ENCODE data around the gene PIP5K1C. TPM values are rescaled to one million over a fixed set of nuclear protein-coding genes. Genes with fewer than 3 reads are reported as not detected.

Gene PIP5K1C
- total RNA-seq, 1 donor from 2014 or later, result 65.8 TPM

- TF ChIP-seq CTCF (IDR thresholded peaks at IDR 0.05; ENCODE audit: unreplicated experiment), result no peak
- H3K27me3 Mint-ChIP-seq (ENCODE audit: unreplicated experiment), result peaks cover 10% of the 10 kb centered on the region
- peaks cover 5% of the 10 kb centered on the region for H3K36me3 Mint-ChIP-seq (ENCODE audit: low read depth, unreplicated experiment)
- no peak overlapping the region for H3K4me3 Mint-ChIP-seq (ENCODE audit: unreplicated experiment)
- H3K4me1 Mint-ChIP-seq (ENCODE audit: unreplicated experiment), result peaks cover 11% of the 10 kb centered on the region
- H3K27ac Mint-ChIP-seq (ENCODE audit: unreplicated experiment), result peak overlapping the region; percentile 20
- DNase-seq (ENCODE audit: low spot score), result no peak
- H3K9me3 Mint-ChIP-seq (ENCODE audit: unreplicated experiment), result no peaks in the 10 kb centered on the region
Measured at GRCh38 chr19:3609779-3610719, 90.2 kb downstream of the PIP5K1C start.

- no peak overlapping the region for H3K4me3 Mint-ChIP-seq (ENCODE audit: unreplicated experiment)
- DNase-seq (ENCODE audit: low spot score), result no peak
Measured at GRCh38 chr19:3608750-3609322, 91.4 kb downstream of the PIP5K1C start.

GRCh38 chr19:3608079-3608641 lies 92.1 kb downstream of the PIP5K1C start:
- Mint-ChIP-seq H3K4me1 (ENCODE audit: unreplicated experiment) (peaks cover 11% of the 10 kb centered on the region), H3K27ac (ENCODE audit: unreplicated experiment) (peak overlapping the region; percentile 91), H3K4me3 (ENCODE audit: unreplicated experiment) (peak overlapping the region; percentile 84), H3K36me3 (ENCODE audit: low read depth, unreplicated experiment) (peaks cover 5% of the 10 kb centered on the region), H3K9me3 (ENCODE audit: unreplicated experiment) (no peaks in the 10 kb centered on the region), H3K27me3 (ENCODE audit: unreplicated experiment) (peaks cover 7% of the 10 kb centered on the region)
- no peak for TF ChIP-seq CTCF (IDR thresholded peaks at IDR 0.05; ENCODE audit: unreplicated experiment)
- no peak for DNase-seq (ENCODE audit: low spot score)

More at GRCh38 chr19:3608750-3609322, 91.4 kb downstream of the PIP5K1C start:
- H3K4me1 Mint-ChIP-seq (ENCODE audit: unreplicated experiment), result peaks cover 11% of the 10 kb centered on the region
- no peaks in the 10 kb centered on the region for H3K9me3 Mint-ChIP-seq (ENCODE audit: unreplicated experiment)
- H3K27me3 Mint-ChIP-seq (ENCODE audit: unreplicated experiment), result peaks cover 10% of the 10 kb centered on the region
- TF ChIP-seq CTCF (IDR thresholded peaks at IDR 0.05; ENCODE audit: unreplicated experiment), result no peak
- no peak overlapping the region for H3K27ac Mint-ChIP-seq (ENCODE audit: unreplicated experiment)
- H3K36me3 Mint-ChIP-seq (ENCODE audit: low read depth, unreplicated experiment), result peaks cover 5% of the 10 kb centered on the region

- no peaks in the 10 kb centered on the region for H3K9me3 Mint-ChIP-seq (ENCODE audit: unreplicated experiment)
- H3K27ac Mint-ChIP-seq (ENCODE audit: unreplicated experiment), result peak overlapping the region; percentile 91
- DNase-seq (ENCODE audit: low spot score), result no peak
- peaks cover 8% of the 10 kb centered on the region for H3K27me3 Mint-ChIP-seq (ENCODE audit: unreplicated experiment)
- H3K36me3 Mint-ChIP-seq (ENCODE audit: low read depth, unreplicated experiment), result peaks cover 5% of the 10 kb centered on the region
- H3K4me3 Mint-ChIP-seq (ENCODE audit: unreplicated experiment), result peak overlapping the region; percentile 84
- H3K4me1 Mint-ChIP-seq (ENCODE audit: unreplicated experiment), result peaks cover 11% of the 10 kb centered on the region
- TF ChIP-seq CTCF (IDR thresholded peaks at IDR 0.05; ENCODE audit: unreplicated experiment), result no peak
Measured at GRCh38 chr19:3607303-3608078, 92.8 kb downstream of the PIP5K1C start.
